Panc1 (cell line): ENCODE measurements around the gene LHPP.

Experiments used
- CTCF ChIP-seq: fragments of 450-650 bp; IDR thresholded peaks from 2 replicates; pipeline ENCODE4 v1.5.1; 2017; ENCODE audit warnings: mild to moderate bottlenecking
- POLR2AphosphoS5 ChIP-seq: IDR thresholded peaks from 2 replicates; pipeline ENCODE4 v1.6.1; 2012; ENCODE audit warnings: mild to moderate bottlenecking, low read depth, low read length, moderate library complexity
- SIN3A ChIP-seq: IDR thresholded peaks from 2 replicates; pipeline ENCODE4 v1.6.1; 2012; ENCODE audit warnings: low read depth, mild to moderate bottlenecking, low read length, moderate library complexity, borderline replicate concordance; ENCODE audit not compliant: insufficient read depth
- TCF7L2 ChIP-seq: IDR thresholded peaks from 2 replicates; pipeline ENCODE4 v1.6.1; 2011; ENCODE audit warnings: mild to moderate bottlenecking, low read depth, low read length, inconsistent platforms
- TF ChIP-seq, protein P1 (sequence below), 2 experiments: IDR thresholded peaks; 2 replicates each; pipeline ENCODE4 v1.6.1; 2011 to 2012; ENCODE audit warnings: low read depth in 2 of 2, control low read depth in 1 of 2, low read length in 1 of 2, mild to moderate bottlenecking in 1 of 2, moderate library complexity in 1 of 2; ENCODE audit not compliant: insufficient read depth in 1 of 2

DNA sequence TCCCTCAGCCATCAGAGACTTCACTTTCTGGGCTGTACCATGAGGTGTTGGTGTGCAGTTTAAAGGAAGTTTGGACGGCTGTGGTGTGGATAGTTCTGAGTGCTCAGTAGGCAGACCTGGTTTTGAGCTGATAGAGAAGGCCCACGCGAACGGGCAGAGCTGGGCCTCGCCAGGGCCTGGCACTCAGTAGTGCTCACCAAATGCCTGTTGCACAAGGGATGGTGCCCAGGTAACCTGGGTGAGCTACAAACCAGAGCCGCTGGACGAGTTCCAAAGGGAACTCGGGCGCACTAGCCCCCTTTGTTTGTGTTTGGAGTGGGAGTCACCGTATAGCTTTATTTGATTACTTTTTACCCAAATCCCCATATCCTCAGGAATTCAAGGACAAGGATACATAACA is 95.5 kb downstream of the LHPP start:
- TF ChIP-seq CTCF: no peak
- no peak for TF ChIP-seq POLR2AphosphoS5
- TF ChIP-seq, protein P1, sequence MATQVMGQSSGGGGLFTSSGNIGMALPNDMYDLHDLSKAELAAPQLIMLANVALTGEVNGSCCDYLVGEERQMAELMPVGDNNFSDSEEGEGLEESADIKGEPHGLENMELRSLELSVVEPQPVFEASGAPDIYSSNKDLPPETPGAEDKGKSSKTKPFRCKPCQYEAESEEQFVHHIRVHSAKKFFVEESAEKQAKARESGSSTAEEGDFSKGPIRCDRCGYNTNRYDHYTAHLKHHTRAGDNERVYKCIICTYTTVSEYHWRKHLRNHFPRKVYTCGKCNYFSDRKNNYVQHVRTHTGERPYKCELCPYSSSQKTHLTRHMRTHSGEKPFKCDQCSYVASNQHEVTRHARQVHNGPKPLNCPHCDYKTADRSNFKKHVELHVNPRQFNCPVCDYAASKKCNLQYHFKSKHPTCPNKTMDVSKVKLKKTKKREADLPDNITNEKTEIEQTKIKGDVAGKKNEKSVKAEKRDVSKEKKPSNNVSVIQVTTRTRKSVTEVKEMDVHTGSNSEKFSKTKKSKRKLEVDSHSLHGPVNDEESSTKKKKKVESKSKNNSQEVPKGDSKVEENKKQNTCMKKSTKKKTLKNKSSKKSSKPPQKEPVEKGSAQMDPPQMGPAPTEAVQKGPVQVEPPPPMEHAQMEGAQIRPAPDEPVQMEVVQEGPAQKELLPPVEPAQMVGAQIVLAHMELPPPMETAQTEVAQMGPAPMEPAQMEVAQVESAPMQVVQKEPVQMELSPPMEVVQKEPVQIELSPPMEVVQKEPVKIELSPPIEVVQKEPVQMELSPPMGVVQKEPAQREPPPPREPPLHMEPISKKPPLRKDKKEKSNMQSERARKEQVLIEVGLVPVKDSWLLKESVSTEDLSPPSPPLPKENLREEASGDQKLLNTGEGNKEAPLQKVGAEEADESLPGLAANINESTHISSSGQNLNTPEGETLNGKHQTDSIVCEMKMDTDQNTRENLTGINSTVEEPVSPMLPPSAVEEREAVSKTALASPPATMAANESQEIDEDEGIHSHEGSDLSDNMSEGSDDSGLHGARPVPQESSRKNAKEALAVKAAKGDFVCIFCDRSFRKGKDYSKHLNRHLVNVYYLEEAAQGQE (IDR thresholded peaks at IDR 0.05; ENCODE audit: insufficient read depth in 1 of 2, low read depth in 2 of 2, low read length in 1 of 2): no peak
- TF ChIP-seq SIN3A: no peak
- TF ChIP-seq TCF7L2: no peak
